Measurements from ENCODE around the gene MYO5B.
A peak's percentile ranks its signal among the peaks of the same experiment; 100 is the strongest.
"Not testable (repeated sequence)": the region's sequence is repeated elsewhere in the genome, so short reads cannot be mapped to it uniquely, and the experiment has no call there.

The MYO5B gene

DNA sequence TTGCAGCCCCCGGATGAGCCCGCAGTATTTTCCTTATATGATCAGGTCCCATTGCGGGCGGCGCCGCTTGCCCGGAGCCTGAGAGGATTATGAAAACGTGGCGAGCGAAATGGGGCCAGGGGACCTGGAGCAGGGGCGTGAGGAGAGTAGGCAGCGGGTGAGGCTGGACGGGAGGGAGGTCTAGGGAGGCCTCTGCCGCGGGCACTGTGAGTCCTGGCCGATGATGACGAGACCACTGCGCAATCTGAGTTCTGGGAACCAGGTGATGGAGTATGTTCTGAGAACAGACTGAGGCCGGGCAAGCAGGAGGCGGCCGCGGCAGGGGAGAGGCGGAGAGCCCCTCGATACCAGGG, 380.8 kb downstream of the MYO5B start:
- peak; percentile 86 for DNase-seq

DNA sequence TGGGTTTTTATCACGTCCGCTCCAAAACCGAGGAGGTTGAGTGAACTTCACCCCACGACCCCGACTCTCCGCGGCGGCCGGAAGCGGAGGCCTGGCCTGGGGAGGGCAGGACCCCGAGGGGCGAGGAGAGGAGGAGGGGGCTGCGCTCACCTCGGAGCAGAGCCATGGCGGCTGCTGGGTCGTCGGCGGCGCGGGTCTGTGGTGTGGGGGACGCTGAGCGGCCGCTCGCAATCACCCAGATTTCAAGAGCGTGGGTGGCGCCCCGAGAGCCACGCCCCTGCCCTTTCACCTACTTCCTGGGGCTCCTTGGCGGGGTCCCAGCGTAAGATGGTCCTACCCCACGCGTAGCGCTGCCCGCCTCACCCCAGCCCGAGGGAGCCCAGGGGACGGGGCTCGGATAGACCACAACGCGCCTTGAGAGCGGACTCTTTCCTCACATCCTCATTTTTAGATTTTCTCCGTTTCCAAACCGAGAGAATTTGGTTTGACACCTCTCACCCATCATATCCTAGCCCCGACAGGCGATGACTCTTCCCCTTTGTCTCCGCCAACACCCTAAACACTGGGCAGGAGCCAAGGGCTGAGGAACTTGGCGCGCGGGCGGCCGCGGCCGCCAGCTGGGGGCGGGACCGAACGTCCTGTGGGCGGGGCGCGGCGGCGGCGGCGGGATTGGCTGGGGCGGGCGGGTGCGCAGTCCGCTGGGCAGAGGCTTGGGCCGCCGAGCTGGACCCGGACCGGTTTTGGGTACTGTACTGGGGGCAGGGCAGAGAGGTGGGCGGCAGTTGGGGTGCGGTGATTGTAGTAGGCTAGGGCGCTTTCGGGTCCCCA, 381.4 kb downstream of the MYO5B start, which contains the start of gene ACAA2:
ACAA2 (minus strand) TSS at position 215 of the 828 bp plus-strand sequence; CDS start at position 166, 49 bp downstream.
- peak; percentile 86 for DNase-seq

DNA sequence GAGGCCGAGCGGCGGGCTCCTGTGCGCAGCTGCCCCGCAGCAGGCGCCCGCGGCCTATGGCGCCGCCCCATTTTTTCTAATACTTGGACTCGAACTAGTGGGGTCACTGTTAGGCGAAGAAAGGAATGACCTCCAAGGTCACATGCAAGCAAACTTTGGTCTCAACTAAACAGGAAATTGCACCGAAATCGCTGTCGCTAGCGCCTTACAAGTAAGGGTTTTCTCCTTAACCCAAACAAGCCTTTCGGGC, 382.0 kb downstream of the MYO5B start:
- DNase-seq = peak; percentile 51

DNA sequence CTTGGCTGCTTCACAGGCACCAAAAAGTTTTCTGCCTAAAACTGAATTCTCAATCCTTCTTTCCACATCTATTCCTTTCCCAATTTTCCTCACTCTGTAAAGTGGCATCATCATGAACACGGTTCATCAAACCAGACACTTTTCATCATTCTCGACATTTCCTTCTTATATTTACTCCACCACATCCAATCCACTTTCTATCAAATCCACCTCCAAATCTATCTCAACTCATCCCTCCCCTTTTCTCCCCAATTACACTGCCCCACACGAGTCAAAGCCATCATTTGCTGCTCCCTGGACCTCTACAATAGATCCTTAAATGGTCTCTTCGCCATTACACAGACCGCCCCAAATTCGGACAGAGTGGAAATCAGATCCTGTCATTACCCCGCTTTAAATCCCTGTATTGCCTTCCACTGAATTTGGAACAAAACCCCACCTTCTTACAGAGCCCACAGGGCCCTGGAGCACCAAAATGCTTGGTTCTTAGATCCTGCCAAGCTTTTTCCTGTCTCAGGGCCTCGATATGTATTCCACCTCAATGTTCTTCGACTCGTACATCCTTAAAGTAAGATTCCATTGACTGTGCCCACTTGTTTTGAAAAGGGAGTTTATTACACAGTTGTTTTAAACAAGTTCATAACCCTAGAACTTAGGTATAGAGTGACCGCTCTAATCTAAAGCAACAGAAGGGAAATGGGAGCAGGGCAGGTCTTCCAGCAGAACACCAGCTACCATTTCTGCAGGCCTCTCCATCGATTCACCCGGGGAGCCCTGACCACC, 382.5 kb downstream of the MYO5B start:
- peak; percentile 32 for DNase-seq

DNA sequence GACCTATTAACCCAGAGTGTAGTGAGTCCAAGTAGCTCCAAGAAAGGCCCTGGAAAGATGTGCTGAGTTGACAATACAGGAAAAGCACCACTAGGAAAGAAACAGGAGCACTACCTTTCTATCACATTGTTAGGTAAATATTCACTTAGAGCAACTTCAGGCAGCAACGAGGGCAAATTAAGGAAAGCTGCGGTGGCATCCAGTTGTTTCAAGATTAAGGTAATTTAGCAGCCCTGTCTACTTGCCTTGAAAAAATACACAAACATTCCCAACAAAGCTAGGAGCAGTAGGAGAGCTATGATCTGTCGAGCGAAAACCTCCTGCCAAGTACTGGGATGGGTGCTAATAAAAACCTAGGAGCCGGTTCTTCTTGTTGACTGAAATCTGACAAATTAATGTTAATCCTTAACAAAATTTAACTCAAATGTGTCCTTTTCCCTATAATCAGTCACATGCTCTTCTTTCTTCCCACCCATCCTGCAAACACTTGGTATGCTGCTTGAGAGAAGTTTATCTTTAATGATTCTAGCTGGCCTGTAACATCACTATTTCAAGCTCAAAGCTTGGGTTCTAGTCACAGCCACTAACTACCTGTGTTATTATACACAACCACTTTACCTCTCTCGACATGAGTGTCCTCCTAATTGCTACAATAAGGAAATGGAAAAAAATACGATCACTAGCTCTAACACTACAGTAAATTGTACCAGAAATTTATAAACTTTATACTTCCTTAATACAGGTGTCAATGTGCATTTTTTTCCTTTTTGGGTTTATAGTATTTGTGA, 383.6 kb downstream of the MYO5B start:
- peak; percentile 34 for DNase-seq

DNA sequence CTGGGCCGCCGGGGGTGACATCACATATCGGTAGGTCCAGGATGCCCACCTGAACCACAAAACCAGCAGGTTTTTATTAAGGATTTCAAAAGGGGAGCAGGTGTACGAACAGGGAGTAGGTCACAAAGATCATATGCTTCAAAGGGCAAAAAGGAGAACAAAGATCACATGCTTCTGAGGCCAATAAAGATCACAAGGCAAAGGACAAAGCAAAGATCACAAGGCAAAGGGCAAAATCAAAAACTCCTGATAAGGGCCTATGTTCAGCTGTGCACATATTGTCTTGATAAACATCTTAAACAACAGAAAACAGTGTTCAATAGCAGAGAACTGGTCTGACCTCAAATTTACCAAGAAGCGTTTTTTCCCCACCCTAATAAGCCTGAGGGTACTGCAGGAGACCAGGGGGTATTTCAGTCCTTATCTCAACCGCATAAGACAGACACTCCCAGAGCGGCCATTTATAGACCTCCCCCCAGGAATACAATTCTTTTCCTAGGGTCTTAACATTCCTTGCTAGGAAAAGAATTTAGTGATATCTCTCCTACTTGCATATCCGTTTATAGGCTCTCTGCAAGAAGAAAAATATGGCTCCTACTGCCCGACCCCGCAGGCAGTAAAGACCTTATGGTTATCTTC, 386.3 kb downstream of the MYO5B start:
- DNase-seq = not testable (repeated sequence)

DNA sequence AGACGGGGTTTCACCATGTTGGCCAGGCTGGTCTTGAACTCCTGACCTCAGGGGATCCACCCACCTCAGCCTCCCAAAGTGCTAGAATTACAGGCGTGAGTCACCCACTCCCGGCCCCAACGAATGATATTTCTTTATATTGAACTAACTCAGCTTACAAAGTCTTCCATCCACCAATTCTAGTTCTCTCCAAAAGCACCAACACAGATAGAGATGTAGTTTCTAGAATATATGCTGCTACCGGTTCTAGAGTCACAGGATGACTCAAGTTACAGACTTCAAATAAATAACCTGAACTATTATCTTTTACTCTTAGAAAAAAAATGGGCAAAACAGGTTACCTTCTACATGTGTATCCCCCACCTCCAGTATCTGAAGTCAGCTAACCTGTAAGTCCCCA, 390.9 kb downstream of the MYO5B start:
- DNase-seq = no peak

DNA sequence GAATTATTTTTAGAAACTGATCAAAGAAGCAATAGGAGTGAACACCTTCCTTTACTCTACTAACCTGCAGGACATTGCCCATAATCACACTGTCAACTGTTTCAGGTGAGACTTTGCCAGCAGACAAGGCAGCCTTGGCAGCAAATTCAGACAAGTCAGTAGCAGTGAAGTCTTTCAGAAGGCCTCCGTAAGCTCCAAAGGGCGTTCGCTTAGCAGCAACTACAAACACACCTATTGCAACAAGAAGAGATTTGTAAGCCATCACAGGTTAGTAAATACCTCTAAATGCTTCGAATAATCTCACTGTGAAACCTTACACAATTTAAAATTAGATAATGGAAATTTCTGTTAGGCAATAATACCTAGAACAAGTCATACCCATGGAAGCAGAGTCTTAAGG, 392.3 kb downstream of the MYO5B start:
- no peak for DNase-seq

DNA sequence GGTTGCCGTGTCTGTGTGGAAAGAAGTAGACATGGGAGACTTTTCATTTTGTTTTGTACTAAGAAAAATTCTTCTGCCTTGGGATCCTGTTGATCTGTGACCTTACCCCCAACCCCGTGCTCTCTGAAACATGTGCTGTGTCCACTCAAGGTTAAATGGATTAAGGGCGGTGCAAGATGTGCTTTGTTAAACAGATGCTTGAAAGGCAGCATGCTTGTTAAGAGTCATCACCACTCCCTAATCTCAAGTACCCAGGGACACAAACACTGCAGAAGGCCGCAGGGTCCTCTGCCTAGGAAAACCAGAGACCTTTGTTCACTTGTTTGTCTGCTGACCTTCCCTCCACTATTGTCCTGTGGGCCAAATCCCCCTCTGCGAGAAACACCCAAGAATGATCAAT, 394.5 kb downstream of the MYO5B start:
- not testable (repeated sequence) for DNase-seq

DNA sequence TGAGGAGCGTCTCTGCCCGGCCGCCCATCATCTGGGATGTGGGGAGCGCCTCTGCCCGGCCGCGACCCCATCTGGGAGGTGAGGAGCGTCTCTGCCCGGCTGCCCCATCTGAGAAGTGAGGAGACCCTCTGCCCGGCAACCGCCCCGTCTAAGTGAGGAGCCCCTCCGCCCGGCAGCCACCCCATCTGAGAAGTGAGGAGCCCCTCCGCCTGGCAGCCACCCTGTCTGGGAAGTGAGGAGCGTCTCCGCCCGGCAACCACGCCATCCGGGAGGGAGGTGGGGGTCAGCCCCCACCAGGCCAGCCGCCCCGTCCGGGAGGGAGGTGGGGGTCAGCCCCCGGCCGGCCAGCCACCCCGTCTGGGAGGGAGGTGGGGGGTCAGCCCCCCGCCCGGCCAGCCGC, 395.1 kb downstream of the MYO5B start:
- DNase-seq = not testable (repeated sequence)

DNA sequence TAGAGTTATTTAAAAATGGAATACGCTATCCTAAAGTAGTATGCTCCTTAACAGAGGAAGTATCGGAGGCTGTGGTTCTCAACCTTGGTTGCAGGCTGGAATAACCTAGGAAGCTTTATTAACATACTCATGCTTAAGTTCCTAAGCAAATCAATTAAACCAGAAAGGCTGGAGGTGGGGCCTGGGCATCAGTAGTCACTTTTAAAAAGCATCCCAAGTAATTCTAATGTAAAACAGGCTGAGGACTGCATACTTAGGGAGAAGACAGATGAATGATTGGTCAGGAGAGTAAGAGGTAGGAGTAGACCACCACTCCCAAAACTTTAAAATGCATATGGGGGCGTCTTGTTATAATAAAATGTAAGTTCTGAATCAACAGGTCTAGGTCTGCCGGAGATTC, 396.9 kb downstream of the MYO5B start:
- no peak for DNase-seq

DNA sequence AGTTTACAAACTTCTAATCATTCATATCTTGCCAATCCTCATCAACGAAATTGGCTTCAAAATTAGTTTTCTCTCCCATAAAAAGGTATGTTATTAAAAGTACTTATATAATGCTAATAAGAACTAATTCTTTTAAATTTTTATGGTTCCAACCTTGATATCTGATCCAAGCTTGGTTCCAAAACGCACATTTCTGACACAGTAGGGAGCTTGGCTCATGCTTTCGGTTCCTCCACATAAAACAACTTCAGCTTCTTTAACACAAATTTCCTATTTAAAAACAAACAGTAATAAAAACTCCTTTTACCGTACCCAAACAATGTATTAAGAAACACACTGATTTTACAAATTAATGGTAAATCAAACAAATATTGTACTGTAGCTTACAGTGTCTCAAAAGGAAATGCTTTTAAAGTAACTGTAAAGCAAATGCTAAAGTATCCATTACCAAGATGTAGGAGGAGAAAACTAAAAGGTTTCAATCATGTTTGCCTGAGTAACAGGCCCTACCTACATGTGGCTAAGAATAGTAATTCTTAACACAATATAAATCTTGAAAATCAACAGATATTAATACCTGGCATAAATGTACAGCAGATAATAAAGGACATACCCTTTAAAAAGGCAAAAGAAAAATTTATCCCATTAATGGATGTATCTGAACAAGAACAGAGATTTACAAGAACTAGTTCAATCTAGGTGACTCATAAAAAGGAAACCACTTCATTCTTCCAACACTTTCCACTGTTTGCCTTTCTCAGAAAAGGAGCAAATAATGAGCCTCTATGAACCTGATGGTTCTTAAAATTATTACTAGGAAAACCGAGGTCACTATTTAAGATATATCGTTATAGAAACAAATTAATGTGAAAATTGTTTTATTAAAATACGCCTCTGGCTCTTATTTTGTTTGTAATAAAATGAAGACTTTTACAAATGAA, 399.1 kb downstream of the MYO5B start:
- DNase-seq = no peak

DNA sequence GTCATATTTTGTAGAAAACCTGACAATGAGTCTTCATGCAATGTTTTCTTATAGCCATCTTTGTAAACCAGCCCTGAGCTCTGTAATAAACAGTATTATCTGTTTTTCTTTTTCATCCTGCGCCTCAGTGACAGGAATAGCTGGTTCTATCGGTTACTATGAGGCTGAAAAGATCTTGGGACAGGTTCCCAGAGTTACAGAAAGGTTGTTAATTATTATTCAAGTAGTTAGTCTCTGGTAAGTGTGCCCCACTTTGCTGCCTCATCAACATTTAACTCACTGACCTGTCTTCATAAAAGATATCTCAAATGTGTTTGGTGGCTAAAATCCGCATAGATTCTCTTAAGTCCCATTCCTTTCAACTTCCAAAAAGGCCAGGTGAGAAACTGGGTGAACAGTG, 400.2 kb downstream of the MYO5B start:
- no peak for DNase-seq

DNA sequence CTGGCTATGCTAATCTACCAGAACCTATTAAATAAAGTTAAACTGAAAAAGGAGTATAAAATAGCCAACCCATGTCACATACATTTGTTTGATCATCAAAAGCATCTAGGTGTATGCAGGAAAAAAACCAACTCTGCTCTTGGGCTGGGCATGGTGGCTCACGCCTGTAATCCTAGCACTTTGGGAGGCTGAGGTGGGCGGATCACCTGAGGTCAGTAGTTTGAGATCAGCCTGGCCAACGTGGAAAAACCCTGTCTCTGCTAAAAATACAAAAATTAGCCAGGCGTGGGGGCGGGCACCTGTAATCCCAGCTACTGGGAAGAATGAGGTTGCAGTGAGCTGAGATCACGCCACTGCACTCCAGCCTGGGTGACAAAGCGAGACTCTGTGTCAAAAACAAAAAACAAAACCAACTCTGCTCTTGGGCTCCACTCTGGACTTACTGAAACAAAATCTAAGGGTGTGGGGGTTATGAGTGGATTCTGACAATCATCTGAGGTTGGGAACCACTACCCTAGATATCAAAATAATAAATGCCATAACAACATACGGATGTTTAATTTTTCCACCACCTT, 405.3 kb downstream of the MYO5B start:
- DNase-seq = not testable (repeated sequence)

DNA sequence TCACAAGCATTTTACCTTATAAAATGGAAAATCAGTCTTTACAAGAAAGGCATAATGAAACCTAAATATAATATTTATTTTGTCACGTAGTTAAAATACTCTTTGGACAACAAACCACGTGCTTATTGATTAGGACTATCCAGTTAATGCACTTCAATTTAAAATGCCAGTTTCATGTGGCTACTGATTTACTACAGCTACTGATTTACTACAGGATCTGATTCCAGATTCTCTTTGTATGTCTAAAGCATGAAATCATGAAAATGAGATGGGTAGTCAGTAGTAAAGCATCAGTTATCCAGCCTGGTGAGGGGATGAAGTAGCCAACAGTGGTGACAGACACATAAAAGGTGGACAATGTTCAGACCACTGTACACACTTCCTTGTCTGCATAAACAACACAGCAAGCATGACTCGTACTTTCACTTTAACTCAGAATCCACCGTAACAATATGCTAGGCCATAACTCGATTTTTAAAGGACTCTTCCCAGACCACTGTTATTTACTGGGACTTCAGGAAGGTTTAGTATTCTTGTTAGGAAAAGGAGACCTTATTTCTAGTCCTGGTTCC, 406.5 kb downstream of the MYO5B start:
- DNase-seq = no peak

DNA sequence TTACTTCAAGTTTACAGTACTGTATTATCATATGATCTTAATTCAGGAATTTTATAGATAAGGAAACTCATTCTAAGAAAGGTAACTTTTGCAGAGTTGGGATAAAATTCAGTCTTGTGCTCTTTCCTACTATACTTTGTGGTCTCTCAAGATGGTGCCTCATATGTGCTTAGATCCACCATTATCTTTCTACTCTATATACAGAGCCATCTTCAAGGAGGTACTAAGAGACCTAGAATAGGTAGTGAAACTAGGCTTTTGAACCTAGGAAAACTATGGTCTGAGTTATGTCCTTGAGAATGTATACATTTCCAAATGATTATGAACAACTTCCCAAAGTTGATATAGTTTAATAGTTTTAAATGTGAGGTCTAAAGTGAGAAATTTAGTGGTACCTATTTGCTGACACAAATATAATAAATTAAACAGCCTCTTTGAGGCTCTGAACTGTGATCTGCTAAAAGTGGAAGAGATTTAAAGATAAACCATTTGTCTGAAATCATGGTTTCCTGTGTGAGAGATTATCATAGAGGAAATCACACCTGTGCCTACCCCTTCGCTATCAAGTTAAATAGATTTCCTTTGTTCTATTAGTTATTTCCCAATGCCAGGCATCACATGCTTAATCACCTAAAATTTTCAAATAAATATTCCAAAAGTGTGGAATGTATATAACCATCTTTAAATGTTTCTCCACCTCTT, 408.8 kb downstream of the MYO5B start:
- no peak for DNase-seq

DNA sequence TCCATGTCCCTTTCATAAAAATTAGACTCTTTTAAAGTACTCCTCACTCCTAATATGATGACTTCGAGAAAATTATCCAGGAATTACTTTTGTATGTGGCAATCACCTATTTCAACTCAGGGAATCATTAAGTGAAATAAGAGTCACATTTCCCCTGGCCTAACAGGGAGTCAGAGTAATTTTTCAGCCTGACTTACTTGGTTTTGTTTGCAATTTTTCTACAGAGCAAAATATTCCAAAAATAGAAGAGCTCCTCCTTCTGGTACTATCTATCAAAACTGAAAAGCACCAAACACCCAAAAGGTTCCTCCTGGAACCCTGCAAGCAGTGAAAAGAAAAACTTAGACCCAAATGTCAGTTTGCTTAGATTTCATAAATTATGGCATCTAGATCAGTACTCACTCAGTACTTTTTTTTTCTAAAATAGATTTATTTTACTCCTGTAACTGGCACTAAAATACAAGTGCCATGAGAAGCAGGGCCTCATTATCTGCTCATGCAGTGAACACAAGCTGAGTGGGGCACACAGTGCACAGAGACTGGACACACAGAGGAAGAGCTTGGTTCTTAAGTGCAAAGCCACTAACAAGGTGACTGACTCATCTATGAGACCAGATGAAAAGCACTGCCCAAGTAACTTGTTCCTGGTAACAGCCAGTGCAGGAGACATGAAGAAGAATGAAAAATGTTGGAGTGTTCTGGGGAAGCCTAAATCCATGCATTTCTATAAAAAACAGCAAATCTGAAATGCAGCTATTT, 410.3 kb downstream of the MYO5B start:
- DNase-seq = no peak

DNA sequence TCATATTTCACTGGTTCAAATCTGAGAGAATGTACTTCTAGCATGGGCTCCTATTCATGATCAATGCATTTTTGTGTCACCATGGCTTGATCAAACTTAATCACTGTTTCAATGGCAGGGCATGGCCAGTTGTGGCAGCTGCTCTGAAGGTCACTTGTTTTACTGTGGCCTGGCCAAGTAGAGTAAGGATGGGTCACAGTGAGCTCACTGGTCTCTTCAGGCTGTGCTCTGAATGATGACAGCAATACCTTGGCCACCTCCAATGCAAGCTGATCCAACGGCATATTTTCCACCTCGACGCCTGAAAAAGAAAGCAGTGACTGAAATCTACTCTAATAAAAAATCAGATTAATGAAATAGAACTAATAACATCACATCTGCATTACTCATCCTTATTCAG, 411.3 kb downstream of the MYO5B start:
- DNase-seq = not testable (repeated sequence)

DNA sequence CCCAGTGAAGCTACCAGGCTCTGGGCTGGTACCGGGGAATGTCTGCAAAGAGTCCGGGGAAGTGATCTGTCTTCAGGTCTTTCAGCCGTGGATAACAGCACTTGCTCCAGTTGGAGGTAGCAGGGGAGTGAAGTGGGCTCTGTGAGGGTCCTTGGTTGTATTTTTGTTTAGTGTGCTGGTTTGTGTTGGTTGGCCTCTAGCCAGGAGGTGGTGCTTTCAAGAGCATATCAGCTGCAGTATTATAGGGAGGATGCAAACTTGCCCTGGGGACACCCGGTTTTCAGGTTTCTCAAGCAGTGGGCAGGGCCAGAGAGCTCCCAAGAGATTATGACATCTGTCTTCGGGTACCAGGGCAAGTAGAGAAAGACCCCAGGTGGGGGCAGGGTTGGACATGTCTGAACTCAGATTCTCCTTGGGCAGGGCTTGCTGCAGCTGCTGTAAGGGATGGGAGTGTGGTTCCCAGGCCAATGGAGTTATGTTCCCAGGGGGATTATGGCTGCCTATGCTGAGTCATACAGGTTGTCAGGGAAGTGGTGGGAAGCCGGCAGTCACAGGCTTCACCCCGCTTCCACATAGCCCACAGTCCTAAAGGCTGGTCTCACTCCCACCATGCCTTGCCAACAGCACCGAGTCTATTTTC, 416.0 kb downstream of the MYO5B start:
- peak; percentile 61 for DNase-seq

All from NCI-H82 (cell line).